H1 (cell line): ENCODE data around the gene PREX1. TPM values are rescaled to one million over a fixed set of nuclear protein-coding genes. Genes with fewer than 3 reads are reported as not detected.

Experiments
- CTCF ChIA-PET: fragments of 300-600 bp; sonication (Branson Sonifier 250); formaldehyde crosslinking; loops from one replicate; lab custom pipeline; 2021; ENCODE audit not compliant: partially characterized antibody; lab: Charles Lee
- POLR2A ChIA-PET: fragments of 300-600 bp; sonication (Branson Sonifier 250); formaldehyde crosslinking; loops from one replicate; lab custom pipeline; 2021; ENCODE audit warnings: inconsistent platforms; ENCODE audit not compliant: partially characterized antibody; lab: Charles Lee
- DNase-seq, 2 experiments: peaks; one replicate each; pipeline versions ENCODE4 v3.0.0 to v3.0.0-alpha.2; 2010 to 2022; ENCODE audit warnings: low spot score in 2 of 2, low read depth in 1 of 2, mixed read lengths in 1 of 2
- FAIRE-seq: peaks from 2 replicates; lab custom pipeline; 2011; peaks lifted over from hg19 to GRCh38; lab: Jason Lieb, UNC
- H2AFZ ChIP-seq: 2 replicates; pipeline ENCODE4 v1.8.1; 2012; ENCODE audit warnings: low read length, inconsistent platforms
- H2AK5ac ChIP-seq: 2 replicates; pipeline ENCODE4 v1.6.1; 2013; ENCODE audit warnings: low read depth, low read length
- H2BK120ac ChIP-seq: replicated peaks from 2 replicates; pipeline ENCODE3; 2013; ENCODE audit warnings: low read depth, low read length, inconsistent platforms
- H2BK12ac ChIP-seq: 2 replicates; pipeline ENCODE4 v1.6.1; 2013; ENCODE audit warnings: low read depth, low read length
- H2BK15ac ChIP-seq: 2 replicates; pipeline ENCODE4 v1.6.1; 2013; ENCODE audit warnings: low read length
- H2BK20ac ChIP-seq: 2 replicates; pipeline ENCODE4 v1.6.1; 2013; ENCODE audit warnings: low read length
- H2BK5ac ChIP-seq: 2 replicates; pipeline ENCODE4 v1.6.1; 2013; ENCODE audit warnings: low read depth, low read length
- H3K14ac ChIP-seq: 2 replicates; pipeline ENCODE4 v1.6.1; 2013; ENCODE audit warnings: inconsistent platforms; ENCODE audit not compliant: insufficient read length
- H3K18ac ChIP-seq: 2 replicates; pipeline ENCODE4 v1.6.1; 2013; ENCODE audit warnings: low read length; ENCODE audit errors: extremely low read depth
- H3K23ac ChIP-seq: 2 replicates; pipeline ENCODE4 v1.6.1; 2013; ENCODE audit warnings: inconsistent platforms; ENCODE audit not compliant: insufficient read length
- H3K23me2 ChIP-seq: 2 replicates; pipeline ENCODE4 v1.6.1; 2013; ENCODE audit warnings: low read depth, low read length
- H3K27ac ChIP-seq: 2 replicates; pipeline ENCODE4 v1.6.1; 2011; ENCODE audit warnings: low read depth, low read length, inconsistent platforms
- H3K27me3 ChIP-seq, 4 experiments: replicated peaks in 1 of 4; 1 replicate in 1 of 4; 2 replicates in 3 of 4; pipeline versions ENCODE4 v1.6.1 to v1.8.1; 2011 to 2013; ENCODE audit warnings: low read length in 3 of 4, mild to moderate bottlenecking in 3 of 4, inconsistent platforms in 2 of 4, mixed read lengths in 2 of 4, moderate library complexity in 1 of 4; ENCODE audit not compliant: control insufficient read depth in 3 of 4, insufficient read depth in 3 of 4; ENCODE audit errors: extremely low read depth in 1 of 4
- H3K36me3 ChIP-seq, 4 experiments: 2 replicates each; pipeline versions ENCODE4 v1.6.1 to v1.8.1; 2011 to 2013; ENCODE audit warnings: mild to moderate bottlenecking in 4 of 4, low read length in 3 of 4, moderate library complexity in 2 of 4, control low read depth in 1 of 4, inconsistent platforms in 1 of 4; ENCODE audit not compliant: insufficient read depth in 4 of 4, control insufficient read depth in 2 of 4
- H3K4ac ChIP-seq: replicated peaks from 2 replicates; pipeline ENCODE3; 2013; ENCODE audit warnings: low read length, low read depth, mixed read lengths, inconsistent platforms; ENCODE audit not compliant: insufficient read length
- H3K4me1 ChIP-seq, 4 experiments: replicated peaks in 1 of 4; 1 replicate in 1 of 4; 2 replicates in 3 of 4; pipeline versions ENCODE4 v1.6.1 to v1.8.1; 2011 to 2013; ENCODE audit warnings: low read length in 3 of 4, inconsistent platforms in 2 of 4, mixed read lengths in 1 of 4; ENCODE audit not compliant: insufficient read depth in 4 of 4, control insufficient read depth in 3 of 4
- H3K4me2 ChIP-seq, 2 experiments: 2 replicates each; pipeline versions ENCODE4 v1.6.1 to v1.8.1; 2011 to 2013; ENCODE audit warnings: low read depth in 2 of 2, low read length in 2 of 2, control low read depth in 1 of 2, inconsistent platforms in 1 of 2, mild to moderate bottlenecking in 1 of 2; ENCODE audit not compliant: insufficient read depth in 1 of 2
- H3K4me3 ChIP-seq, 4 experiments: fragments of 200-600, 300-600 bp in 1 of 4; sonication (generic), shearing (Covaris generic), sonication (Bioruptor Twin) in 1 of 4; 2 replicates each; pipeline versions ENCODE4 v1.5.1 to v1.8.1; 2011 to 2016; ENCODE audit warnings: low read length in 4 of 4, low read depth in 3 of 4, control low read depth in 2 of 4, inconsistent platforms in 2 of 4, mild to moderate bottlenecking in 2 of 4, mixed read lengths in 1 of 4, moderate library complexity in 1 of 4; ENCODE audit not compliant: insufficient read depth in 2 of 4; ENCODE audit errors: extremely low read depth in 1 of 4
- H3K56ac ChIP-seq: replicated peaks from 2 replicates; pipeline ENCODE3; 2013; ENCODE audit warnings: low read depth, mild to moderate bottlenecking, mixed read lengths, low read length, inconsistent platforms; ENCODE audit not compliant: insufficient read length
- H3K79me1 ChIP-seq: 2 replicates; pipeline ENCODE4 v1.6.1; 2013; ENCODE audit warnings: low read depth, low read length, control low read depth
- H3K79me2 ChIP-seq, 2 experiments: 2 replicates each; pipeline versions ENCODE4 v1.6.1 to v1.8.1; 2012 to 2013; ENCODE audit warnings: low read length in 2 of 2, mild to moderate bottlenecking in 2 of 2, inconsistent platforms in 1 of 2; ENCODE audit not compliant: insufficient read depth in 2 of 2, control insufficient read depth in 1 of 2
- H3K9ac ChIP-seq, 4 experiments: replicated peaks in 1 of 4; 1 replicate in 1 of 4; 2 replicates in 3 of 4; pipeline versions ENCODE4 v1.6.1 to v1.8.1; 2011 to 2013; ENCODE audit warnings: low read depth in 3 of 4, low read length in 3 of 4, control low read depth in 2 of 4, mild to moderate bottlenecking in 2 of 4, moderate library complexity in 2 of 4, inconsistent platforms in 1 of 4; ENCODE audit errors: extremely low read depth in 1 of 4
- H3K9me3 ChIP-seq, 2 experiments: 2 replicates each; pipeline versions ENCODE4 v1.6.1 to v1.8.1; 2012 to 2013; ENCODE audit warnings: mild to moderate bottlenecking in 2 of 2, moderate library complexity in 2 of 2, control low read depth in 1 of 2, inconsistent platforms in 1 of 2, low read depth in 1 of 2, low read length in 1 of 2, mixed read lengths in 1 of 2; ENCODE audit not compliant: insufficient read depth in 2 of 2
- H4K20me1 ChIP-seq, 2 experiments: replicated peaks in 1 of 2; 2 replicates each; pipeline versions ENCODE3 to v1.8.1; 2011 to 2013; ENCODE audit warnings: inconsistent platforms in 2 of 2, low read length in 2 of 2, mild to moderate bottlenecking in 1 of 2; ENCODE audit not compliant: insufficient read depth in 2 of 2, control insufficient read depth in 1 of 2
- H4K5ac ChIP-seq: 2 replicates; pipeline ENCODE4 v1.6.1; 2013; ENCODE audit warnings: low read length, low read depth, mixed read lengths, inconsistent platforms; ENCODE audit not compliant: insufficient read length
- H4K8ac ChIP-seq: 2 replicates; pipeline ENCODE4 v1.8.0; 2013; ENCODE audit warnings: mild to moderate bottlenecking, moderate library complexity, low read length, inconsistent platforms; ENCODE audit not compliant: insufficient read depth; ENCODE audit errors: extremely low read depth
- H4K91ac ChIP-seq: replicated peaks from 2 replicates; pipeline ENCODE3; 2013; ENCODE audit warnings: low read length, mixed read lengths, inconsistent platforms; ENCODE audit not compliant: insufficient read length
- ASH2L ChIP-seq: fragments of 200-600, 300-600 bp; sonication (generic); IDR thresholded peaks from one replicate; pipeline ENCODE4 v1.7.1; 2017; ENCODE audit warnings: low read length
- BCL11A ChIP-seq, 2 experiments: IDR thresholded peaks; one replicate each; pipeline ENCODE4 v1.6.1; 2011; ENCODE audit warnings: low read depth in 2 of 2, low read length in 2 of 2, mild to moderate bottlenecking in 2 of 2
- BRCA1 ChIP-seq: IDR thresholded peaks from 2 replicates; pipeline ENCODE4 v1.6.1; 2012; ENCODE audit warnings: low read depth, low read length, improper control_type of control experiment
- CBX5 ChIP-seq: fragments of 300-800, 300-1000 bp; sonication (generic); IDR thresholded peaks from 2 replicates; pipeline ENCODE4 v1.7.1; 2016; ENCODE audit warnings: antibody characterized with exemption, low read length, low read depth
- CEBPB ChIP-seq: IDR thresholded peaks from 2 replicates; pipeline ENCODE4 v1.6.1; 2012; ENCODE audit warnings: low read depth, low read length
- JUN ChIP-seq: IDR thresholded peaks from 2 replicates; pipeline ENCODE4 v1.6.1; 2011; ENCODE audit warnings: low read depth, mild to moderate bottlenecking, improper control_type of control experiment, low read length
- KDM4A ChIP-seq: IDR thresholded peaks from one replicate; pipeline ENCODE4 v1.7.1; 2012; ENCODE audit warnings: low read depth, mild to moderate bottlenecking, moderate library complexity, low read length, inconsistent platforms; ENCODE audit not compliant: severe bottlenecking
- KDM5A ChIP-seq: fragments of 200-600 bp; IDR thresholded peaks from 2 replicates; pipeline ENCODE4 v1.7.1; 2012; ENCODE audit warnings: mild to moderate bottlenecking, low read length, inconsistent platforms, mixed read lengths
- POLR2A ChIP-seq, 2 experiments: IDR thresholded peaks; 1 replicate in 1 of 2; 2 replicates in 1 of 2; pipeline ENCODE4 v1.6.1; 2011; ENCODE audit warnings: low read depth in 2 of 2, low read length in 2 of 2, mild to moderate bottlenecking in 2 of 2; ENCODE audit errors: control extremely low read depth in 1 of 2
- RAD21 ChIP-seq, 2 experiments: IDR thresholded peaks in 1 of 2; conservative IDR thresholded peaks in 1 of 2; 2 replicates each; pipeline ENCODE4 v1.6.1; 2011; ENCODE audit warnings: low read depth in 2 of 2, low read length in 2 of 2, improper control_type of control experiment in 1 of 2, inconsistent platforms in 1 of 2, mild to moderate bottlenecking in 1 of 2, moderate library complexity in 1 of 2
- SUZ12 ChIP-seq: fragments of 200-600 bp; sonication (generic); IDR thresholded peaks from 2 replicates; pipeline ENCODE4 v1.6.1; 2012; ENCODE audit warnings: mild to moderate bottlenecking, inconsistent platforms, low read length, moderate library complexity, mixed read lengths
- TAF7 ChIP-seq: optimal IDR thresholded peaks from 2 replicates; pipeline ENCODE3; 2011; ENCODE audit warnings: low read depth, mild to moderate bottlenecking, inconsistent platforms, low read length, moderate library complexity, borderline replicate concordance
- TCF12 ChIP-seq: IDR thresholded peaks from 2 replicates; pipeline ENCODE4 v1.6.1; 2011; ENCODE audit warnings: low read depth, mild to moderate bottlenecking, low read length
- WGBS, 2 experiments: shearing (Covaris generic) in 1 of 2; methylation state at CpG; one replicate each; pipeline versions ENCODE4 v1.1.6 to v1.1.7; 2013 to 2015; ENCODE audit warnings: low lambda C conversion rate in 2 of 2, mixed read lengths in 2 of 2, inconsistent platforms in 1 of 2, low coverage in 1 of 2, missing lambda C conversion rate in 1 of 2; ENCODE audit not compliant: insufficient replicate concordance in 2 of 2, insufficient coverage in 1 of 2, insufficient read length in 1 of 2; ENCODE audit errors: extremely low coverage in 1 of 2, missing lambda C conversion rate in 1 of 2; 5-methylcytosine and 5-hydroxymethylcytosine counted together
- polyA plus RNA-seq, 7 experiments: library from polyadenylated mRNA; depleted of rRNA in 3 of 7; stranded (reverse) in 5 of 7; unstranded in 2 of 7; fragments of >200 nt in 5 of 7; fragments of 200-250 nt in 2 of 7; gene quantifications; 1 replicate in 5 of 7; 2 replicates in 1 of 7; 4 replicates in 1 of 7; pipeline versions ENCODE4 v1.2.1 to v1.2.3, GENCODE V29; 2011 to 2013; ENCODE audit warnings: missing spikeins in 2 of 7, mixed read lengths in 2 of 7
- total RNA-seq: library from RNA; stranded (reverse); fragmentation: NEBNext Ultra II Directional; extraction: Animal tissue kit (Norgen Biotek cat#: 25700); gene quantifications from 2 replicates; pipeline ENCODE4 v1.2.1, GENCODE V29; 2021

The PREX1 gene
- total and polyA plus RNA-seq, 2 of the 8 experiments (the other 6 are each of a cell fraction or from before 2014, with no cell fraction given): 10.7 to 12.8 TPM

GRCh38 chr20:48795732-48796131, 32.1 kb downstream of the PREX1 start:
- POLR2A ChIA-PET: interaction anchor here (1.2 kb wide), 1 partner anchor 487 kb away, joined by 3 read pairs; no protein-coding TSS in a partner anchor
- H2BK12ac ChIP-seq: 0 out of 2 replicates have a peak overlapping the region, but pooled peaks have one; percentile 4
- H3K4me1 ChIP-seq: peaks cover 4 to 27% (median 15%) of the 10 kb centered on the region in 4 experiments
- no peak overlapping the region for H2AFZ ChIP-seq
- H3K9me3 ChIP-seq: no peaks in the 10 kb centered on the region
- H2BK5ac ChIP-seq: no peak overlapping the region
- H2BK120ac ChIP-seq: no peak overlapping the region
- H3K23ac ChIP-seq: no peak overlapping the region
- H3K4me2 ChIP-seq: no peak overlapping the region
- no peak overlapping the region for H3K4me3 ChIP-seq
- CTCF ChIA-PET: interaction anchor here (1.0 kb wide), 1 partner anchor 12 kb away, joined by 3 read pairs; no protein-coding TSS in a partner anchor
- H3K27me3 ChIP-seq: no peaks in the 10 kb centered on the region
- H3K9ac ChIP-seq: no peak overlapping the region
- H2BK15ac ChIP-seq: no peak overlapping the region
- H2BK20ac ChIP-seq: no peak overlapping the region
- DNase-seq (no peak), FAIRE-seq (no peak)
- H3K79me2 ChIP-seq: no peaks in the 10 kb centered on the region
- no peak overlapping the region for H4K8ac ChIP-seq
- no peak overlapping the region for H3K18ac ChIP-seq
- H3K79me1 ChIP-seq: peaks cover 6% of the 10 kb centered on the region; the same call in 1 of the 2 replicates
- H4K91ac ChIP-seq: no peak overlapping the region
- H3K27ac ChIP-seq: no peak overlapping the region
- H2AK5ac ChIP-seq: no peak overlapping the region
- H3K23me2 ChIP-seq: no peaks in the 10 kb centered on the region; the same call in 1 of the 2 replicates
- H3K4ac ChIP-seq: no peak overlapping the region
- H3K36me3 ChIP-seq: no peaks in the 10 kb centered on the region
- H3K56ac ChIP-seq: no peak overlapping the region
- H4K20me1 ChIP-seq: peaks cover 0 to 4% of the 10 kb centered on the region in 2 experiments
- no peak overlapping the region for H4K5ac ChIP-seq
- no peak overlapping the region for H3K14ac ChIP-seq
- WGBS, 2 experiments: 88% methylated on average over 5 of the region's 5 CpGs; no CpG with 5 or more reads in 1 of the 2 experiments
- TF ChIP-seq TAF7 (no peak), KDM5A (no peak), TCF12 (no peak), ASH2L (no peak), JUN (no peak), CEBPB (no peak), SUZ12 (no peak), RAD21 (IDR thresholded peaks at IDR 0.05 in 1 of 2, conservative IDR thresholded peaks at IDR 0.05 in 1 of 2; ENCODE audit: low read depth in 2 of 2, low read length in 2 of 2) (no peak), BRCA1 (no peak), POLR2A (IDR thresholded peaks at IDR 0.05; ENCODE audit: control extremely low read depth in 1 of 2, low read depth in 2 of 2, low read length in 2 of 2) (no peak), KDM4A (no peak), CBX5 (no peak), BCL11A (IDR thresholded peaks at IDR 0.05; ENCODE audit: low read depth in 2 of 2, low read length in 2 of 2) (no peak)
